Cardiac muscle cell (in vitro differentiated cells and primary cell): ENCODE data around the gene SHROOM3. TPM values are rescaled to one million over a fixed set of nuclear protein-coding genes. Genes with fewer than 3 reads are reported as not detected.

ENCODE experiments used
- DNase-seq, 2 donors: peaks; one replicate each; pipeline versions ENCODE4 v3.0.0 to v3.0.0-alpha.2; 2010 to 2017; ENCODE audit warnings: low read depth in 1 of 2, low spot score in 1 of 2
- H3K27ac ChIP-seq: fragments of 200-600 bp; sonication (generic); 2 replicates; pipeline ENCODE4 v1.5.1; 2016
- H3K27me3 ChIP-seq: fragments of 200-600 bp; sonication (generic); 2 replicates; pipeline ENCODE4 v1.6.0; 2016; ENCODE audit warnings: control low read depth
- H3K36me3 ChIP-seq: fragments of 200-600 bp; sonication (generic); 2 replicates; pipeline ENCODE4 v1.5.1; 2016; ENCODE audit warnings: control low read depth
- H3K4me1 ChIP-seq: fragments of 200-600 bp; sonication (generic); 2 replicates; pipeline ENCODE4 v1.8.1; 2017; ENCODE audit warnings: low read depth, mild to moderate bottlenecking, mixed run types
- H3K4me3 ChIP-seq: fragments of 200-600 bp; sonication (generic); 2 replicates; pipeline ENCODE4 v1.5.1; 2016; ENCODE audit warnings: mild to moderate bottlenecking
- H3K9me3 ChIP-seq: fragments of 200-600 bp; sonication (generic); 2 replicates; pipeline ENCODE4 v1.5.1; 2017; ENCODE audit warnings: low read depth, mild to moderate bottlenecking, control low read depth
- polyA plus RNA-seq: library from polyadenylated mRNA; unstranded; fragments of >200 nt; fragmentation: Nextera tagmentation; extraction: Ambion mirVana; gene quantifications from 2 replicates; pipeline ENCODE4 v1.2.1, GENCODE V29; 2016
- total RNA-seq: library from RNA; depleted of rRNA; stranded (reverse); fragments of >200 nt; gene quantifications from 2 replicates; pipeline ENCODE4 v1.2.3, GENCODE V29; 2016
- TF ChIP-seq, protein P1 (sequence below): IDR thresholded peaks from 2 replicates; pipeline ENCODE4 v1.5.1; 2012; ENCODE audit warnings: low read depth, mild to moderate bottlenecking, low read length

The SHROOM3 gene
- total and polyA plus RNA-seq, 2 experiments from 2014 or later: 13.7 to 47.7 TPM

DNA sequence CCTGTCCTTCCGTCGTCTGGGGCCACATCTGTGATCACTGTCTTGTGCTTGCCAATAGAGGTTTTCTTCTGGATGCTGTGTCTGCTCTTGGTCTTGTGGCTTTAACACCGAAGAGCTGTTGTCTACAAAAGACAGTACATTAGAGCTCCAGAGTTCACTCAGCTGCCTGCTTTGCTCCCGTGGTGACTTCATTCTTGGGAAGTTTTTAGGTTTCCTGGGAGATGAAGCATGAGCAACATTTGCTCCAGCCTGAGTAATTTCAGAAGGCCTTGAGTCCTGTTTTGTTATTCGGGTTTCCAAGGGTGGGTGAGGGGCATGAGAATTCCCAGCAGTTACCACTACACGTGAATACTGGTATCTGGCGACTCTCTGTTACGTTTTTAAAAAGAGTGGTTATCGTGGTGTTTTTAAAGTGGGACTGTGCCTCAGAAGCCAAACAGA lies 189.2 kb downstream of the SHROOM3 start:
- peak in 1 of 2 donors; percentile 92 for DNase-seq
- H3K27ac ChIP-seq: no peak overlapping the region
- H3K4me3 ChIP-seq: no peak overlapping the region

DNA sequence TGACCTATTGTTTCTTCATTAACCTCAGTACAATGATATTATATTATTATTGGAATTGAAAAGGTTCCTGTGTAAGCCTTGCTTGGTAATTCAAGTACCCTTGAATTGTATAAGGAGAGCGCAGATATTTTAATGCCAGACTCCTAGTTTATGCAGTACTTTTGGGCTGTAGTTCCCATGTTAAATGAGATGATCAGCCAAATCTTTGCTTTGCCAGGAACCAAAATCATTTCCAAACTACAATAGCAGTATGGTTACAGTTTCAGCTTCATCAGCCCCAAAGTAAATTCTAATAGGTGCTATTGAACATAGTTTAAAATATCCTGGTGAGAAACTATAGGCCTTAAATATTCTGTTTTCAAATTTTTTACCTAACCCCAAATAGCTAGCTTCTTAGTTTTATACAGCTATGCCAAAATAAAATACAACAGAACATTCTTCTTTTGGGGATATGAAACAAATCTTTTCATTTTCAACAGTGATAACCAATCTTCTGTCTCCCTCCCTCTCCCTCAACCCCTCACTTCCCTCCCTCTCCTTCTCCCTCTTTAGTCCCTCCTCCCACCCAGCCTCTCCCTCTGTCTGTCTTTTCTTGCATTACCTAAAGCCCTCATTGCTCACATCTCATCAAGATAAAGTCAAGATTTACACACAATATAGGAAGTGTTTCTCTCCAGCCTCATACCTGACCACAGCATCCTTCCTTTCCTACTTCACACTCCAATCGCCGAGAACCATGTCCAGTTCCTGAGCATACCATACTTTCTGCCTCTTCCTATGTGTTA lies 190.1 kb downstream of the SHROOM3 start:
- TF ChIP-seq, protein P1, sequence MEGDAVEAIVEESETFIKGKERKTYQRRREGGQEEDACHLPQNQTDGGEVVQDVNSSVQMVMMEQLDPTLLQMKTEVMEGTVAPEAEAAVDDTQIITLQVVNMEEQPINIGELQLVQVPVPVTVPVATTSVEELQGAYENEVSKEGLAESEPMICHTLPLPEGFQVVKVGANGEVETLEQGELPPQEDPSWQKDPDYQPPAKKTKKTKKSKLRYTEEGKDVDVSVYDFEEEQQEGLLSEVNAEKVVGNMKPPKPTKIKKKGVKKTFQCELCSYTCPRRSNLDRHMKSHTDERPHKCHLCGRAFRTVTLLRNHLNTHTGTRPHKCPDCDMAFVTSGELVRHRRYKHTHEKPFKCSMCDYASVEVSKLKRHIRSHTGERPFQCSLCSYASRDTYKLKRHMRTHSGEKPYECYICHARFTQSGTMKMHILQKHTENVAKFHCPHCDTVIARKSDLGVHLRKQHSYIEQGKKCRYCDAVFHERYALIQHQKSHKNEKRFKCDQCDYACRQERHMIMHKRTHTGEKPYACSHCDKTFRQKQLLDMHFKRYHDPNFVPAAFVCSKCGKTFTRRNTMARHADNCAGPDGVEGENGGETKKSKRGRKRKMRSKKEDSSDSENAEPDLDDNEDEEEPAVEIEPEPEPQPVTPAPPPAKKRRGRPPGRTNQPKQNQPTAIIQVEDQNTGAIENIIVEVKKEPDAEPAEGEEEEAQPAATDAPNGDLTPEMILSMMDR: no peak
- no peak for DNase-seq
- H3K27ac ChIP-seq: no peak overlapping the region
- H3K4me1 ChIP-seq: peaks cover 20% of the 10 kb centered on the region
- no peak overlapping the region for H3K4me3 ChIP-seq
- no peaks in the 10 kb centered on the region for H3K9me3 ChIP-seq
- H3K36me3 ChIP-seq: no peaks in the 10 kb centered on the region
- peaks cover 40% of the 10 kb centered on the region for H3K27me3 ChIP-seq

More for the DNA sequence above, 189.2 kb downstream of the SHROOM3 start:
- Histone ChIP-seq H3K4me1 (peaks cover 20% of the 10 kb centered on the region), H3K36me3 (no peaks in the 10 kb centered on the region), H3K9me3 (no peaks in the 10 kb centered on the region), H3K27me3 (peaks cover 34% of the 10 kb centered on the region)
- TF ChIP-seq, protein P1: no peak

DNA sequence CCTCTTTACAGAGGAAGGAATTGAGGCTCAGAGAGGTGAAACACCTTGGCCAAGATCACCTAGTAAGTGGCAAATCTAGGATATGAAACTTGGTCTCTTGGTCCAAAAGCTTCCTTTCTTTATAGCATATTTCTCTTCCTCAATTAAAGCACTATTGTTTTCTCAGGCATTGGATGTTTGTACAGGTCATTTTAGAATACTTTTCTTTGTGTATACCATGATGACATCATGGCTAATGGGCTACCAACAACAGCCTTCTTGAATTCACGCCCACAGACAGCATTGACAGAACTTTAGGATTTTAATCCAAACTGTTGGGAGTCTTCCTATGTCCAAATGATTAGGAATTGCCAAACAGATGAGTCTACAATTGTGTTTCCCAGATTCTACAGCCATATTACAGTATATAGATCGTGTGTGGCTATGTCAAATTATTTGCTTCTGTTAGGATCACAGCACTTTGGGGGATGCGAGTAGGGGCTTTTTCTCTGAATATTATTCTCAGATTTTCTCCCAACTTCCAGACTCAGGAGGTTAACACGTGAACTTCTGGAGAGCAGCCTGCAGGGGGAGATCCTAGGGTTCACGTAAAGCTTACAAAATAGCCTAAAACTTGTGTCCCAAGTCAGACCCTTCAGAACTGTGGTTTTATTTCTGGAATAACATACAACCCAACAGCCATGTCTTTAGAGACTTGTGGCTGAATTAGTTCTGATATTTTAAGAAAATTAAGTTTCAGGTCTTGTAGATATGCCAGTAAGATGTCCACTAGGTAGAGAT lies 191.8 kb downstream of the SHROOM3 start:
- H3K36me3 ChIP-seq: no peaks in the 10 kb centered on the region
- peaks cover 46% of the 10 kb centered on the region for H3K27me3 ChIP-seq
- peak in 1 of 2 donors; percentile 44 for DNase-seq
- TF ChIP-seq, protein P1: peak; percentile 50
- peaks cover 11% of the 10 kb centered on the region for H3K4me1 ChIP-seq
- H3K9me3 ChIP-seq: no peaks in the 10 kb centered on the region
- no peak overlapping the region for H3K4me3 ChIP-seq
- H3K27ac ChIP-seq: no peak overlapping the region

DNA sequence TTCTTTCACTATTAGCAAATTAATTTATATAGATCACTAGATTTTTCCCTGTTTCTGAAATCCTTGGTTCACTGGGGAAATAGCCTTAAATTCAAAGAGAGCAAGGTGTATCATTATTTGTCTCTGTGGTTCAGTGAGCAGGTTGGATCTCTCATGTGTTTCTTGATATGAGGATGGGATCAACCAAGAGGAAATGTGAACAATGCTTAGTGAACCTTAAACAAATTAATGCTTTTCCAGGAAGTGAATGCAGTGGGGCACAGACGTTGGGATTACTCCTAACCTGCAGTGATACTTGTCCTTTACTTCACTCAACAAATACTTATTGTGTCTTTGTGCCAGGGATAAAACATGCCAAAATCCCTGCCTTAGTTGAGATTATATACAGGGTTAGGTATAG lies 193.2 kb downstream of the SHROOM3 start:
- peaks cover 38% of the 10 kb centered on the region for H3K27me3 ChIP-seq
- DNase-seq: no peak
- H3K36me3 ChIP-seq: no peaks in the 10 kb centered on the region
- TF ChIP-seq, protein P1: no peak
- no peak overlapping the region for H3K27ac ChIP-seq
- peaks cover 9% of the 10 kb centered on the region for H3K4me1 ChIP-seq
- no peaks in the 10 kb centered on the region for H3K9me3 ChIP-seq
- H3K4me3 ChIP-seq: no peak overlapping the region

DNA sequence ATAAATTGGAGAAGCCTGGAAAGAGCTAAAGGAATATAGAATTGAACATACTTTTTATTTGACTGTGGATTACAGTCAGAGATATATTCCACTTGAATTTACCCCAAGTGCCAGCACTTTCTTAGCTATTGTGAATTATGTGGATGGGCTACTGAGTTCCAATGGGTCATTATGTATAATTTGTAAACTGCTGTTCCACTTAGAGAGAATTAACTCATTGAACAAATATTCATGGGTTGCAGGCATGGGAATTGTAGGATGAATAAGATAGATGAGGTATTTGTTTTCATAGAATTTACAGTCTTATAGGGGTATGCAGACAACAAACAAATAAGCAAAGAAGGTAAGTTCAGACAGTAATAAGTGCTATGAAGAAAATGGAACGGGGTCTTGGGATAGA lies 195.7 kb downstream of the SHROOM3 start:
- no peak for DNase-seq
- Histone ChIP-seq H3K27ac (no peak overlapping the region), H3K36me3 (no peaks in the 10 kb centered on the region), H3K4me3 (no peak overlapping the region), H3K4me1 (no peaks in the 10 kb centered on the region), H3K27me3 (peaks cover 35% of the 10 kb centered on the region), H3K9me3 (no peaks in the 10 kb centered on the region)
- TF ChIP-seq, protein P1: no peak
